GM11168 (cell line): ENCODE measurements around the gene RPS6KA4.

ENCODE experiments used
- in situ Hi-C: fragments of 300-500 bp; cut with MboI; formaldehyde crosslinking; loops from one replicate; pipeline ENCODE4 v1.12.0; 2022; ENCODE audit warnings: low sequenced_read_pairs; ENCODE audit not compliant: unreplicated experiment

Gene RPS6KA4

DNA sequence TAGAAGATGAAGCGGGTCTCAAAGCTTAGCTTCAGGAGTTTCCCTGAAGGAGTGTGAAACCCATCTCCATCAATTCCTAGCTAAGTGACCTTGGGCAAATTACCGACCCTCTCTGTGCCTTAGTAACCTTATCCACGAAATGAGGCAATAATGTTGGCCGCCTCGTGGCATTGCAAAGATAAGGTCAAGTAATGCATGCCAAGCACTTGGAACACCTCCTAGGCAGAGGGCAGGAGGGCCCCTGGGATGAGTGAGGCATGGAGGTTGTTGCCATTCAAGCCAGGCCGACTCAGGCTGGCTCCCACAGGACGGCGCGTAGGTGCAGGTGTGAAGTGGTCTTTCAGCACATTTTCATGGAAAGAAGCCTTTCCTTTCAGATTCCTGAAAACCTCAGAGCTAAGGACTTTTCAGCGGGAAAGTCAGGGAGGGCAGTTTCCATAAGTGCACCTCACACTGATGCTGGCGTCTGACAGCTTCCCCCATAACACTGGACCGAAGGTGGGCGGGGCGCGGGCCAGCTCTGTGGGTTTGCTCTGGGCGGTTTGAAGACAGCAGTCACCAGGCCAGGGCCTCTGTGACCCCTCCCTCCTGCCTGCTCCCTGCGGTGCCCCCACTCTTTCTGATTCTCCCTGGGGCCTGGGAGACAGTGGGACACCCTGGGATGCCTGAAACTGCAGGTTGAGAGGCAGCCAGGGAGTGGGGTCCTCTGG lies 25.2 kb downstream of the RPS6KA4 start:
- in situ Hi-C loops, result no loop called here

- in situ Hi-C loops, result no loop called here
Observed at GRCh38 chr11:64384981-64385944, 26.3 kb downstream of the RPS6KA4 start.

- in situ Hi-C loops, result no loop called here
Observed at GRCh38 chr11:64385945-64386704, 27.2 kb downstream of the RPS6KA4 start.

DNA sequence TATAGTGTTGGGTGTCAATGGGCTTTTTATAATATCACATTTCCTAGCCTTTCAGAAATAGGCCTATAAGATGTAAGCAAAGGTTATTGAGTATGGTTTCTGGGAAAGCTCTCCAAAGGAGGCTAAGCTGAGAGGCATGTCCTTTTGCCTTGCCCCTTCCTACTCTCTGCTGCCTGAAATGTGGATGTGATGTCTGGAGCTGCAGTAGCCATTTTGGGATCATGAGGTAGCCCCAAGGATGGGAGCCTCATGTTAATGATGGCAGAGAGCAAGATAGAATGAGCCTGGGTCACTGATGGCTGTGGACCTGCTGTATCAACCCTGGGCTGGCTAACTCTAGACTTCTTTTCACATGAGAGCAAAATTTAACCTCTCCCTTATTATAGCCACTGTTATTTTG lies 29.0 kb downstream of the RPS6KA4 start:
- in situ Hi-C loops, result no loop called here

DNA sequence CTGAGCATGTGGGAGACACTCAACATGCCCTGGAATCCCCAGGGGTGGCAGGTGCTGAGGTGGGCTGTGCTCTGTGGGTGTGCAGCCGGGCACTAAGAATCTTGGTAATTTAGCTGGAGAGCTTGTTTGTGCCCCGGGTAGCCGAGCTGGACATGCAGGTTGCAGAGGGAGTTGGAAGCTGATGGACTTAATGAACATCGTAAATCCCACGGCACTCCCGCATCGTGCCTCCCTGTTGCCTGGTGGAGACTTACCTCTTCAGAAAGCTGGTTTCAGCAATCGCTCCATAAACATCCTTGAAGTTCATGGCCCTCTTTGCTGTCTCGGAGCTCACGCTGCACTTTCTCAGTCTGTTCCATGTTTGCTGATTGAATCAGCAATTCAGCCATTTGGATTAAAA lies 29.9 kb downstream of the RPS6KA4 start:
- in situ Hi-C loops, result no loop called here

DNA sequence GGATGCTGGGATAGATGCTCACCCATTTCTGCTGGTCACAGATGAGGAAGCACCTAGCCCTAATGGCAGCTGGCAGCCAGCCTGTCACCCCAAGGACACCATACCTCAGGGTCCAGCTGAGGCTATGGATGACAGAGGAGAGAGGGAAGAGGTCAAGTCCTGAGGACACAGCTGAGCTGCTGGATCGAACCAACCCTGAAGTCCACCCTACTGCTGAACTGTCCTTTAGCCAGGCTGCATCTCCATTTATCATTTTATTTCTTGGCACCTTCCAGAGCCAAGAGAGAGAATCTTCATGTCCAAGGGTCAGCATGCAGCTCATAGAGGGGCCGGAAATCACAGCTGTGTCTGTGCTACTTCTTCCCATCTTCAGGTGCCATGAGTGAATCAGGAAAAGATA lies 30.9 kb downstream of the RPS6KA4 start:
- in situ Hi-C loops, result no loop called here

GRCh38 chr11:64390558-64390957 lies 31.6 kb downstream of the RPS6KA4 start:
- in situ Hi-C loops, result no loop called here

DNA sequence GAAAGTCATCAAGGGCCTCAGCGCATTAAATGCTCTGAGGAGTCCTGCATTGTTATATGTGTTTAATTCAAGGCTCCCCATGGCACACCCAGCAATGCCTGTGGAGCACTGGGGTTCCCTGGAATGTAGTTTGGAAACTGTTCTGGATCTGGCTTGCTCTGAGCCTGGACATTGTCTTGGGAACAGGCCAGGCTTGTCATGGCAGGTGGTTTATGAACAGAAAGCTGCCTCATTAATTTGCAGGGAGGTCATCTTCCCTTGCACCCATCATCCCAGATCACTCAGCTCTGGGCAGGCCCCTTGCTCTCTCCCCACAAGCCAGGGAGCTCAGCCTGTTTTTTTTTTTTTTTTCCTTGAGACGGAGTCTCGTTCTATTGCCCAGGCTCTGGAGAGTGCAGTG lies 32.9 kb downstream of the RPS6KA4 start:
- in situ Hi-C loops, result no loop called here

DNA sequence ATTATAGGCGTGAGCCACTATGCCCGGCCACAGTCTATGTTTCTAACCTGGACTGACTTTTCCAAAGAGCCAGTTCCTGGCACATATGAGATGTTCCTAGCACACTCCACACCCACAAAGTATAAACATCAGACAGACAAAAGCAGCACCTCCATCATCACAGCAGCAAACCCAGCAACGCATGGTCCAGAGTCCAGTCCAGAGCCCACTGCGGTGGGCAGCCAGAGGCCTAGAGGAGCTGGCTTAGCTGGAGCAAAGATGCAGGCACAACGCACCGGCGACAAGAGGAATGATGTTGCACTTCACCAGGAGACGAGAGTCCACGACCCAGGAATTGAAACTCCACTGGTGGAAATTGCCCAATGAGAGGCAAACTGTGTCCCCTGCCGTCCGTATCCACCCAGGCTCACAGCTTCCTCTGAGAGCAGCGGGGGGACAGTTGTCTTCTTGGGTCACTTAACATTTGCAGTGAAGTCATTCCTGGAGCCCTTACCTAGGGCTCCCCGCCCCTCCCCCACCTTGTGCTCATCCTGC lies 36.6 kb downstream of the RPS6KA4 start:
- in situ Hi-C loops, result no loop called here

DNA sequence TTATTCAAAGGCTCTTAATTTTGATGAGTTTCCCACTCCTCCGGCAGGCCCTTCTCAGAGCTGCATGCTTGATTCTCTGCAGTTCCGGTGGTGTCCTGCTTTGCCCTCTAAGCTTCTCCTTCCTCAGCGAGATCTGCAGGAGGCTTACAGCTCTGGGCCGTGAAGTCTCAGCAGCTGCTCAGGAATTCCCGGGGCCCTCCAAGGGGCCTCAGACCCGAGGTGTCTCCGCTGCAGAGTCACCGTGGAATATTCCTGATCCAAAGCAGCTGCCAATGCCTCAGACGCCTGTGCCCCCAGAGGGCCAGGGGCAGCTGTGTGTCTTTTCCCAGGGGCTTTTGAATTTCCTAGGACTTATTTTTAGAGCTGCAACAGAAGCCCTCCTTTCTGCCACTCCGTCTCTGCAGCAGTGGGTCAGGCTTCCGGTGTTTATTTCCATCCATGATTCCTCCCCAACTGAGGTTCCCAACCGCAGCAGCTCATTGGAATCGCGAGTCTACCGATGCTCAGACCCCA lies 37.2 kb downstream of the RPS6KA4 start:
- in situ Hi-C loops, result no loop called here

- in situ Hi-C loops, result no loop called here
Observed at GRCh38 chr11:64400102-64400501, 41.1 kb downstream of the RPS6KA4 start.

- in situ Hi-C loops, result no loop called here
Observed at GRCh38 chr11:64400667-64401066, 41.7 kb downstream of the RPS6KA4 start.

- in situ Hi-C loops, result no loop called here
Observed at GRCh38 chr11:64401775-64402174, 42.8 kb downstream of the RPS6KA4 start.

GRCh38 chr11:64403106-64403505 lies 44.1 kb downstream of the RPS6KA4 start:
- in situ Hi-C loops, result no loop called here

- in situ Hi-C loops, result no loop called here
Observed at GRCh38 chr11:64406221-64406946, 47.4 kb downstream of the RPS6KA4 start.

- in situ Hi-C loops, result no loop called here
Observed at GRCh38 chr11:64407221-64407620, 48.3 kb downstream of the RPS6KA4 start.

DNA sequence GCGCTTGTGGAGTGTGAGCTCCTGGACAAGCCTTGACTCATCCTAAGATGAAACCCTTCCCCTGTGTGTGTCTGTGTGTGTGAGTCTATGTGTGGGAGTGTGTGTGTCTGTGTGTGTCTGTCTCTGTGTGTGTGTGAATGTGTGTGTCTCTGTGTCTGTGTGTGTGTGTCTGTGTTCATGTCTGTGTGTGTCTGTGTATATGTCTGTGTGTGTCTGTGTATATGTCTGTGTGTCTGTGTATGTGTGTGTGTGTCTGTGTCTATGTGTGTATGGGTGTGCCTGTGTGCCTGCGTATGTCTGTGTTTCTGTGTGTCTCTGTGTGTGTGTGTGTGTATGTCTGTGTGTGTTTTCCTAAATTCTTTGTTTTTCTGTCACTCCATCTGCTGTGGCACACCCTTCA lies 48.7 kb downstream of the RPS6KA4 start:
- in situ Hi-C loops, result no loop called here

DNA sequence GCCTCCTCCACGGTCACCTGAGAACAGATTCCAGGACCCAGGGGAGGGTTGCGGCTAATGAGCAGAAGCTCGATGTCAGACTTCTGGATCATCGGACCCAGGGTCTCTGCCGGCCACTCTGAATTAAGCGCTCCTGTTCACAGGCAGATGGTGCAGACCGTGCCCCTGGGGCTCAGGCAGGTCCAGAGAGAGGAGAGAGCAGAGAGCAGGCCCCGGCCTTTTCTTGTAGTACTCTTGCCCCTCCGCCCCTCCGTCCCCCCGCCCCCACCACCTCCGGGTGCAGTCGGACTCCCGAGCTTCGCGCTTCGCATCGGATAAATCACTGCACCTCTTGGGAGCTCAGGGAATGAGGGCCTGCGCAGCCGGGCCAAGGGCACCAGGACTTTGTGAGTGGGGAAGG lies 50.3 kb downstream of the RPS6KA4 start:
- in situ Hi-C loops, result no loop called here

GRCh38 chr11:64409707-64410403 lies 50.9 kb downstream of the RPS6KA4 start:
- in situ Hi-C loops, result no loop called here
